ENCODE measurements around the gene STK32A.

- TF ChIP-seq, protein P1, sequence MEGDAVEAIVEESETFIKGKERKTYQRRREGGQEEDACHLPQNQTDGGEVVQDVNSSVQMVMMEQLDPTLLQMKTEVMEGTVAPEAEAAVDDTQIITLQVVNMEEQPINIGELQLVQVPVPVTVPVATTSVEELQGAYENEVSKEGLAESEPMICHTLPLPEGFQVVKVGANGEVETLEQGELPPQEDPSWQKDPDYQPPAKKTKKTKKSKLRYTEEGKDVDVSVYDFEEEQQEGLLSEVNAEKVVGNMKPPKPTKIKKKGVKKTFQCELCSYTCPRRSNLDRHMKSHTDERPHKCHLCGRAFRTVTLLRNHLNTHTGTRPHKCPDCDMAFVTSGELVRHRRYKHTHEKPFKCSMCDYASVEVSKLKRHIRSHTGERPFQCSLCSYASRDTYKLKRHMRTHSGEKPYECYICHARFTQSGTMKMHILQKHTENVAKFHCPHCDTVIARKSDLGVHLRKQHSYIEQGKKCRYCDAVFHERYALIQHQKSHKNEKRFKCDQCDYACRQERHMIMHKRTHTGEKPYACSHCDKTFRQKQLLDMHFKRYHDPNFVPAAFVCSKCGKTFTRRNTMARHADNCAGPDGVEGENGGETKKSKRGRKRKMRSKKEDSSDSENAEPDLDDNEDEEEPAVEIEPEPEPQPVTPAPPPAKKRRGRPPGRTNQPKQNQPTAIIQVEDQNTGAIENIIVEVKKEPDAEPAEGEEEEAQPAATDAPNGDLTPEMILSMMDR (IDR thresholded peaks at IDR 0.05) = no peak
- TF ChIP-seq POLR2A (IDR thresholded peaks at IDR 0.05; ENCODE audit: low read depth) = no peak
- TF ChIP-seq POLR2AphosphoS5 (IDR thresholded peaks at IDR 0.05) = no peak
- no peak for TF ChIP-seq EP300 (IDR thresholded peaks at IDR 0.05)
Observed at GRCh38 chr5:147432323-147432722, 197.5 kb downstream of the STK32A start.

All from esophagus muscularis mucosa (tissue), 4 donors.